Measurements from ENCODE around the gene MRPL36. TPM values are rescaled to one million over a fixed set of nuclear protein-coding genes. Genes with fewer than 3 reads are reported as not detected.

MRPL36 gene
- total RNA-seq, 4 donors from 2014 or later, result 42.6 to 56.1 (median 46.2) TPM

- Histone ChIP-seq H3K4me3 (no peak overlapping the region), H3K27me3 (peaks cover 0 to 37% (median 0%) of the 10 kb centered on the region in 4 donors), H3K9me3 (no peaks in the 10 kb centered on the region), H3K4me1 (no peaks in the 10 kb centered on the region), H3K36me3 (no peaks in the 10 kb centered on the region), H3K27ac (replicated peaks in 1 of 4) (no peak overlapping the region)
- 93% methylated on average over 3 of the region's 3 CpGs for WGBS
- intact Hi-C loops (cut with DNase I), result no loop called here
- no peak for DNase-seq (ENCODE audit: extremely low spot score)
- TF ChIP-seq EP300 (IDR thresholded peaks at IDR 0.05), result no peak
- no peak for TF ChIP-seq POLR2AphosphoS5 (IDR thresholded peaks at IDR 0.05)
- TF ChIP-seq POLR2A (IDR thresholded peaks at IDR 0.05; ENCODE audit: low read depth), result no peak
- TF ChIP-seq CTCF (IDR thresholded peaks at IDR 0.05), result no peak
Measured at GRCh38 chr5:1758574-1758973, 41.1 kb downstream of the MRPL36 start.

- WGBS, result 96% methylated on average over 8 of the region's 10 CpGs
- Histone ChIP-seq H3K9me3 (no peaks in the 10 kb centered on the region), H3K27me3 (peaks cover 0 to 37% (median 0%) of the 10 kb centered on the region in 4 donors), H3K27ac (replicated peaks in 1 of 4) (no peak overlapping the region), H3K4me3 (no peak overlapping the region), H3K4me1 (no peaks in the 10 kb centered on the region), H3K36me3 (no peaks in the 10 kb centered on the region)
- no peak for DNase-seq (ENCODE audit: extremely low spot score)
- intact Hi-C loops (cut with DNase I), result no loop called here
- no peak for TF ChIP-seq EP300 (IDR thresholded peaks at IDR 0.05)
- TF ChIP-seq CTCF (IDR thresholded peaks at IDR 0.05), result no peak
- TF ChIP-seq POLR2A (IDR thresholded peaks at IDR 0.05; ENCODE audit: low read depth), result no peak
- TF ChIP-seq POLR2AphosphoS5 (IDR thresholded peaks at IDR 0.05), result no peak
Measured at GRCh38 chr5:1757511-1757910, 42.1 kb downstream of the MRPL36 start.

GRCh38 chr5:1756481-1756880 is 43.2 kb downstream of the MRPL36 start:
- no peak overlapping the region for H3K27ac ChIP-seq (replicated peaks in 1 of 4)
- intact Hi-C loops (cut with DNase I), result no loop called here
- no peak overlapping the region for H3K4me3 ChIP-seq
- no peaks in the 10 kb centered on the region for H3K4me1 ChIP-seq
- WGBS, result 69% methylated on average over 11 of the region's 11 CpGs
- peaks cover 0 to 41% (median 0%) of the 10 kb centered on the region in 4 donors for H3K27me3 ChIP-seq
- TF ChIP-seq CTCF (IDR thresholded peaks at IDR 0.05), result no peak
- no peak for TF ChIP-seq EP300 (IDR thresholded peaks at IDR 0.05)
- no peak for TF ChIP-seq POLR2A (IDR thresholded peaks at IDR 0.05; ENCODE audit: low read depth)
- TF ChIP-seq POLR2AphosphoS5 (IDR thresholded peaks at IDR 0.05), result no peak
- H3K9me3 ChIP-seq, result no peaks in the 10 kb centered on the region
- no peaks in the 10 kb centered on the region for H3K36me3 ChIP-seq
- no peak for DNase-seq (ENCODE audit: extremely low spot score)

GRCh38 chr5:1755321-1755949 is 44.2 kb downstream of the MRPL36 start:
- no peak overlapping the region for H3K27ac ChIP-seq (replicated peaks in 1 of 4)
- DNase-seq (ENCODE audit: extremely low spot score), result no peak
- TF ChIP-seq EP300 (IDR thresholded peaks at IDR 0.05) (no peak), CTCF (IDR thresholded peaks at IDR 0.05) (no peak), POLR2A (IDR thresholded peaks at IDR 0.05; ENCODE audit: low read depth) (no peak), POLR2AphosphoS5 (IDR thresholded peaks at IDR 0.05) (no peak)
- H3K27me3 ChIP-seq, result peaks cover 0 to 45% (median 0%) of the 10 kb centered on the region in 4 donors
- no peak overlapping the region for H3K4me3 ChIP-seq
- intact Hi-C loops (cut with DNase I), result no loop called here
- H3K36me3 ChIP-seq, result no peaks in the 10 kb centered on the region
- H3K9me3 ChIP-seq, result no peaks in the 10 kb centered on the region
- 68% methylated on average over 14 of the region's 14 CpGs for WGBS
- H3K4me1 ChIP-seq, result no peaks in the 10 kb centered on the region

Measured in esophagus muscularis mucosa (tissue), 4 donors.